Endometrial microvascular endothelial cells (primary cell): Measurements from ENCODE around the gene CLIP1. TPM values are rescaled to one million over a fixed set of nuclear protein-coding genes. Genes with fewer than 3 reads are reported as not detected.
"Not testable (repeated sequence)": the region's sequence is repeated elsewhere in the genome, so short reads cannot be mapped to it uniquely, and the experiment has no call there.

Experiments used
- in situ Hi-C: cut with HindIII; loops from 2 replicates; pipeline ENCODE4 v1.10.0; 2017; ENCODE audit warnings: low sequenced_read_pairs, low pct_unique_long_range_greater_than_20kb; ENCODE audit errors: inconsistent ontology term
- total RNA-seq: library from RNA; depleted of rRNA; stranded (reverse); fragments of >200 nt; gene quantifications from one replicate; pipeline ENCODE4 v1.2.3, GENCODE V29; 2015; ENCODE audit errors: inconsistent ontology term

The CLIP1 gene
- total RNA-seq, 1 donor from 2014 or later: 31.7 TPM

DNA sequence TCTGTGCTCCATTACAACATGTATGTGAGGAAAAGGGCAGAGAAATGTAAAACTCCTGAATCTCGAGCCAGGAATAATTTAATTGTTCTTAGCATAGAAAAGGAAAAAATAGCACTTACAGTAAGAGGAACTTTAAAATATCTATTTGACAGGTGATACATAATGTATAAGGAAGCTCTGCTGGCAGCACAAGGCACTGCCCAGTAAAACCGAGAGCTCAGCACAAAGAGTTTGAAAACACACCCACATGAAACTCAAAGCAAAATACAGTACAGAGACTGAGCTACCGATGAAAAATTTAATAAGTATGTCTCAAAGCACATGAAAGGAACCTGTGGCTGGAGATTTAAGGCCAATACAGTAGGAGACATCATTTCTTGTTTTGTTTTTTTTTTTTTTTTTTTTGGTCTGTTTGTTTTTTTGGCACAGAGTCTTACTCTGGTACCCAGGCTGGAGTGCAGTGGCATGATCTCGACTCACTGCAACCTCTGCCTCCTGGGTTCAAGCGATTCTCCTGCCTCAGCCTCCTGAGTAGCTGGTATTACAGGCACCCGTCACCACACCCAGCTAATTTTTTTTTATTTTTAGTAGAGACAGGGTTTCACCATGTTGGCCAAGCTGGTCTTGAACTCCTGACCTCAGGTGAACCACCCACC is 19.2 kb downstream of the CLIP1 start:
- in situ Hi-C loops: no loop called here

DNA sequence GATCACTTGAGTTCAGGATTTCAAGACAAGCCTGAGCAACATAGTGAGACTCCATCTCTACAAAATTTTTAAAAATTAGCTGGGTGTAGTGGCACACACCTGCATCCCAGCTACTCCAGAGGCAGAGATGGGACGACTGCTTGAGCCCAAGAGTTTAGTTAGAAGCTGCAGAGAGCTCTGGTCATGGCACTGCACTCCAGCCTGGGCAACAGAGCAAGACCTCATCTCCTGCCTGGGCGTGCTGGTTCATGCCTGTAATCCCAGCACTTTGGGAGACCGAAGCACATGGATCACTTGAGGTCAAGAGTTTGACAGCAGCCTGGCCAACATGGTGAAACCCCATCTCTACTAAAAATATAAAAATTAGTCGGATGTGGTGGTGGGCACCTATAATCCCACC is 20.2 kb downstream of the CLIP1 start:
- in situ Hi-C loops: no loop called here

DNA sequence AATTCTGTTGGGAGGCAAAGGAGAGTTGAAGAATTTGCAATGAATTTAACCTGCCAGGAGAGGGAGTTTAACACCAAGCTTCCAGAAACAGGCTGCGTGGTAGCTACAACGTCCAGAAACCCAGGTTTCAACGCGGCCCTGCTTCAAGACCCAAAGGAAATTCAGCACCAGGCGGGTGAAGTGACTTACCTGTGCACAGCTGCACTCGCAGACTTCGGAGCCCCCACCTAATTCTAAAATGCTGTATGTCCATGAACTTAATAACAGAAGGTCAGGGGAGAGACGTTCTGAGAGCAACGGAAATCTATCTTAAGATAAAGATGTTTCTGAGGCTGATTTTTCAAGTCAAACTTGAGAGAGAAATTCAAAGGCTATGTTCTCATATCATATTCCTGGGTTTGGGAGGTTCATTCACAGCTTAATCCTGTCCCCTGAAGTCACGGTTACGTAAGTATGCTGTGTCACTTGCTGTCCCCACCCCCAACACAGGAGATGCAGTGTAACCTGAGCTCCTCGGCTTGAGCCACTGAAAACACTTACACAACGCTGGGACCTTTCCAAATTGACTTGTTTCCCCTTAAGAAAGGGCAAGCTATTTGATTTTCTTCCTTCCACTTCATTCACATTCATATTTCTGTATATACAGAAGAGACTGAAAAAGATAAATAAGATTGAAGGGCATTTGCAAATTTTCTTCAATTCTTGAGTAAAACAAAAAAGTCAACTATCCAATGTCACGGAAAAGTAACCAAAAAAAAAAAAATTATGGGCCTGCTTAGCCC is 22.7 kb downstream of the CLIP1 start:
- in situ Hi-C loops: no loop called here

- in situ Hi-C loops: no loop called here
Observed at GRCh38 chr12:122399254-122399591, 23.2 kb downstream of the CLIP1 start.

DNA sequence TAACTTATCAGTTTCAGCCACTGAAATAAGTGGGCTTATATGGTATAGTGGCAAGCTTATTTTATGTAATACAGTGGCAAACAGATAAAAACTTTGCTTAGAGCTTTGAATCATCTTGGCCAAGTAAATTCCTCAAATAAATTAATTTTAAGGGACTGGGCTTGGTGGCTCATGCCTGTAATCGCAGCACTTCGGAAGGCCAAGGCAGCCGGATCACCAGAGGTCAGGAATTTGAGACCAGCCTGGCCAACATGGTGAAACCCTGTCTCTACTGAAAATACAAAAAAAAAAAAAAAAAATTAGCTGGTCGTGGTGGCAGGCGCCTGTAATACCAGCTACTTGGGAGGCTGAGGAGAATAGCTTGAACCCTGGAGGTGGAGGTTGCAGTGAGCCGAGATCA is 24.5 kb downstream of the CLIP1 start:
- in situ Hi-C loops: not testable (repeated sequence)

- in situ Hi-C loops: no loop called here
Observed at GRCh38 chr12:122395319-122395718, 27.1 kb downstream of the CLIP1 start.

- in situ Hi-C loops: no loop called here
Observed at GRCh38 chr12:122394626-122395194, 27.8 kb downstream of the CLIP1 start.

DNA sequence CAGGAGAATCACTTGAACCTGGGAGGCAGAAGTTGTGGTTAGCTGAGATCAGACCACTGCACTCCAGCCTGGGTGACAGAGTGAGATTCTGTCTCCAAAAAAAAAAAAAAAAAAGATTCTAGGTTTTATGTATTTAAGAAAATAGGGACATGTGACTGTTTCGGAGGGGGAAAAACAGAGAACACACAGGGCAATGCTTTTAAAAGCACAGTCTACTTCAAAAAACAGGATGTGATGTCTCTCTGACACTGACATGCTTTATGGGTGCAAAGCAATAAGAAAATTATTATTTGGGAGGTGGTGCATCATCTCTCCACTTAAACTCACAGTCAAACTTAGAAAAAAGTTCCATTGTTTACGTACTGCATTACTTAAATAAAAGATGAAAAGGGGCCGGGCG is 28.7 kb downstream of the CLIP1 start:
- in situ Hi-C loops: no loop called here

DNA sequence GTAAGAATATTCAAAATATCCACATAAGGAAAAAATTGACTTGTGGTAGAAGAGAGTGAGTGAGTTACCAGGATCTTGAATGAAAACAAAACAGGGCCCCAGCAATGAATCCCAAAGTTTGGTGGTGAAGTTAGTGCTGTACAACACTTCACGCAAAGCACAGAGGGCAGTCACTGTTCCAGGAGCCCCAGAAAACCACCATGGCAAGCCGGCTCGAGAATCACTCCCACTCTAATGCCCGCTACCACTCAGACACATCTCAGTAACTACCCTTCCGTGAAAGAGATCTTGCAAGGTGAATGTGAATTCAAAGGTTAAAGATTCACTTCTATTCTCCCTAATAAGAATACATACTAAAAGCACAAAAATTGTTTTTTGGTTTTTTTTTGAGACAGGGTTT is 30.1 kb downstream of the CLIP1 start:
- in situ Hi-C loops: no loop called here

DNA sequence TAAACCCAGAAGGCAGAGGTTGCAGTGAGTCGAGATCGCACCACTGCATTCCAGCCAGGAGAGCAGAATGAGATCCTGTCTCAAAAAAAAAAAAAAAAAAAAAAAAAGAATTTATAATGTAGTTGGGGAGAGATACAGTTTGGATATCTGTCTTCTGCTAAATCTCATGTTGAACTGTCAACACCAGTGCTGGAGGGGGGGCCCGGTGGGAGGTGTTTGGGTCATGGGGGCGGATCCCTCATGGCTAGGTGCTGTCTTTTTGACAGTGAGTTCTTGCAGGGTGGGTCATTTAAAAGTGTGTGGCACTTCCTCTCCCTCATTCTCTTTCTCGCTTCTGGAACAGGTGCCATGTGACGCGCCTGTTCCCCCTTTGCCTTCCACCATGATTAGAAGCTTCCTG is 32.8 kb downstream of the CLIP1 start:
- in situ Hi-C loops: no loop called here

GRCh38 chr12:122387887-122388286 is 34.6 kb downstream of the CLIP1 start:
- in situ Hi-C loops: no loop called here

DNA sequence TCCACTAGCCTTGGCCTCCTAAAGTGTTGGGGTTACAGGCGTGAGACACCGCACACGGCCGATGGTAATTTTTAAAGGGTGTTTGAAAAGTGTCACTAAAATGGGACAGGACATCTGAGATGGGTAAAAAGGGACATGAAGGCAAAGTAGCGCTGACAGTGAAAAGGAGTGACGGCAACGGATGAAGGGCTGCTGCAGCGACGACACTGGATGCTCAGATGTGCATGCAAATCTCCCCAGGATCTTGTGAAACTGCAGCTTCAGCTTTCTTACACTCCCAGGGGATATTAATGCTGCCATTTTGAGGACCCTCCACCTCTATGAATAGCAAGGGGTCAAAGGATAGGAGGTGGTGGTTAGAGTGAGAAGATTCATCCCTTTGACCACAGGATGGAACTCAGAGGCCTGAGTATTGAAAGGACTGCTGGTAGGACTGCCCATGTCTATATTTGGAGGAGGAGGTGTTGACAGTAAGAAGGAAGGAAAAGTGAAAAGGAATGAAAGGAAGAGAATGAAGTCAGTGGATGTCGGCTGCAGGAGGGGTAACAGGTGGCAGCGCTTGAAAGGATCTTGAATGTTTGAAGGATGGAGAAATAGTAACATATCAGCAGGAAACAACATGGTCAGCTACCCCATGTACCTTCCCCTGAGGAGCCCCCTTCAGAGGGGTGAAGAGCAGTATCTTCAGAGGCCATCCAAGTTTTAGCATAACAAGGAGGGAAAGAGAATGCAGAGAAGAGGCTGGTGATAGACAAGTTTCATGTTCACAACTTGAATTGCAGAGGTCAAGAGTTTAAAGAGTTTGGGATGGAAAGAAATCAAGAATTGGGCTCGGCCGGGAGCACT is 37.1 kb downstream of the CLIP1 start:
- in situ Hi-C loops: no loop called here

DNA sequence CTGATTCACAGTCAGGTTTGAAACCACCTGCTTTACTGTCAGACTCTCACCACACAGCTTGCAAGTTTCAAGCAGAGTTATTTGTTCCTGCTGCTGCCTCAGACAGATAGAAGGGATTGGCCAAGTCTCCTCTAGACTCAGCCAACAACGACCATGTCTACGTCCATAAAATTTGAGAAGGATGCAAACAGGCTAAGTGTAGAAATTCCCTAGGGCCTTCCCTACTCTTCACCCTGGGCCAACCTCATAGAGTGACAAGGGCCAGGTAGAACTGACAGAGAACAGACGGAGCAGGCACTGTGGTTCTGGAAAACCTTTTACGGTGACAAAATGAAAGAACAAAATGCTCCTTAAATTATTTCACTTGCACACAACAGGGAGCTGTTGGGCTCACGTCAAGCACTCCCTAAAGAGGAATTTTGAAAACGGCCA is 39.5 kb downstream of the CLIP1 start:
- in situ Hi-C loops: no loop called here

DNA sequence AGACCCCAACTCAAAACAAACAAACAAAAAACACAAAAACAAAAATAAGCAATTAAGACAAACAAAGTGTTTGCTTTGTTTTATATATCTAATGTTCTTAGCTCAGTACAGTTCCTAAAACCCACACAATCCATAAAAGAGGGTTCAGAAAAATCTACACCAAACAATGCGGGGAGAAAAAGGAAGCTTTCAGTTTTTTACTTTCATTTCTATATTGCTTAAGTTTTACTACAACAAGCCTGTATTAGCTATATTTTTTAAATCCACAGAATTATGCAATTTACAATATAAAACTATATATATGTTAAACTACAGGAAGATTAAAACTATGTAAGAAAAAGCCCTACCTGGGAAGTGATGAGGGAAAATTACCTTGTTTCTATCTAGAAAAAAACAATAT is 41.4 kb downstream of the CLIP1 start:
- in situ Hi-C loops: no loop called here

DNA sequence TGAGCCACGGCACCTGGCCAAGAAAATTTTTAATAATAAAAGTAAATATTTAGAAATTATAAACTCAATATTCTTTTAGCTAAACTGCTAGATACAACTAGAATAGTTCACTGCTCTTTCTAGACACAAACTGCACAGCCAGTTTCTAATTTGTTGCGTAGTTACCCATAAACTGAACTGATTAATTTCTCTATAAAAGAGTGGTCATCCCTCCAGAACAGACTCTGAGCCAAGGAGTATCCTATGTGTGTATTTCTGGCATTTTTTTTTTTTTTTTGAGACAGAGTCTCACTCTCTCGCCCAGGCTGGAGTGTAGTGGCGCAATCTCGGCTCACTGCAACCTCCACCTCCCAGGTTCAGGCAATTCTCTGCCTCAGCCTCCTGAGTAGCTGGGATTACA is 45.7 kb downstream of the CLIP1 start:
- in situ Hi-C loops: not testable (repeated sequence)

GRCh38 chr12:122374707-122375106 is 47.8 kb downstream of the CLIP1 start:
- in situ Hi-C loops: no loop called here

- in situ Hi-C loops: no loop called here
Observed at GRCh38 chr12:122371475-122372045, 50.9 kb downstream of the CLIP1 start.

DNA sequence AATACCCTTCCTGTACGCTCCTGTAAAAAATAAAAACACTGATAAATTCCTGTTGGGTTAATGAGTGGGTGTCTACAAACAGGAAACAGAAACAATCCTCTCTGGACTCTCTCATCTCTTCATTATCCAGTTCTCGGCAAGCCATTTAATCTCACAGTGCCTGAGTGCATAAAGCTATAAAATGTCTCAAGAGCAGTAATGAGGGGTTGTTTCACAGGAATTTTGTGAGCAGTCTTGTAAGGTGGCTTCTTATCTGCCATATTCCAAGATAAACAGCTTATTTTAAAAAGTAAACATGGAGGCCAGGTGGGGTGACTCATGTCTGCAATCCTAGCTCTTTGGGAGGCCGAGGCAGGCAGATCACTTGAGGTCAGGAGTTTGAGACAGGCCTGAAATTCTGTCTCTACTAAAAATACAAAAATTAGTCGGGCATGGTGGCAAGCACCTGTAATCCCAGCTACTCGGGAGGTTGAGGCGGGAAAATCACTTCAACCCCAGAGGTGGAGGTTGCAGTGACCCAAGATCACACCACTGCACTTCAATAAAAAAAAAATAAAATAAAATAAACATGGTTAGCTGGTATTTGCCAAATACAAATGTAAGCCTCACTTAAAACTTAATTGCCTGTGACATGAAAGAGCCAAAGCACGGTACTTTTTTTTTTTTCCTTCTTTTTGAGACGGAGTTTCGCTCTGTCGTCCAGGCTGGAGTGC is 54.0 kb downstream of the CLIP1 start:
- in situ Hi-C loops: no loop called here

- in situ Hi-C loops: not testable (repeated sequence)
Observed at GRCh38 chr12:122367632-122368031, 54.8 kb downstream of the CLIP1 start.
